Glutamatergic neuron (in vitro differentiated cells): ENCODE measurements around the gene SVOPL. TPM values are rescaled to one million over a fixed set of nuclear protein-coding genes. Genes with fewer than 3 reads are reported as not detected.

Experiments used
- DNase-seq: peaks from one replicate; pipeline ENCODE4 v3.0.0; 2022
- H3K27ac Mint-ChIP-seq: one replicate; pipeline ENCODE4 v1.8.0; 2020; ENCODE audit warnings: mild to moderate bottlenecking, mixed read lengths, inconsistent platforms; ENCODE audit not compliant: unreplicated experiment
- H3K27me3 Mint-ChIP-seq: one replicate; pipeline ENCODE4 v1.8.0; 2020; ENCODE audit warnings: mild to moderate bottlenecking, moderate library complexity, mixed read lengths, inconsistent platforms; ENCODE audit not compliant: unreplicated experiment
- H3K36me3 Mint-ChIP-seq: one replicate; pipeline ENCODE4 v1.8.0; 2020; ENCODE audit warnings: mild to moderate bottlenecking, mixed read lengths, inconsistent platforms; ENCODE audit not compliant: unreplicated experiment
- H3K4me1 Mint-ChIP-seq: one replicate; pipeline ENCODE4 v1.8.0; 2020; ENCODE audit warnings: mild to moderate bottlenecking, low read depth, mixed read lengths, inconsistent platforms; ENCODE audit not compliant: unreplicated experiment
- H3K4me3 Mint-ChIP-seq: one replicate; pipeline ENCODE4 v1.8.0; 2020; ENCODE audit warnings: mild to moderate bottlenecking, mixed read lengths, inconsistent platforms; ENCODE audit not compliant: unreplicated experiment
- H3K9me3 Mint-ChIP-seq: one replicate; pipeline ENCODE4 v1.8.0; 2020; ENCODE audit warnings: mild to moderate bottlenecking, moderate library complexity, mixed read lengths, inconsistent platforms; ENCODE audit not compliant: unreplicated experiment
- CTCF ChIP-seq: fragments of 200-600 bp; sonication (generic); IDR thresholded peaks from one replicate; pipeline ENCODE4 v1.5.0; 2021; ENCODE audit not compliant: partially characterized antibody, unreplicated experiment
- total RNA-seq: library from RNA; stranded (reverse); fragmentation: NEBNext Ultra II Directional; extraction: Animal tissue kit (Norgen Biotek cat#: 25700); gene quantifications from one replicate; pipeline ENCODE4 v1.2.1, GENCODE V29; 2021; ENCODE audit not compliant: unreplicated experiment

The SVOPL gene
- total RNA-seq, 1 donor from 2014 or later = not detected

GRCh38 chr7:138726288-138726687 is 25.1 kb upstream of the SVOPL start:
- Mint-ChIP-seq H3K27ac (no peak overlapping the region), H3K4me1 (no peaks in the 10 kb centered on the region), H3K4me3 (no peak overlapping the region), H3K27me3 (peaks cover 4% of the 10 kb centered on the region), H3K36me3 (no peaks in the 10 kb centered on the region), H3K9me3 (no peaks in the 10 kb centered on the region)
- DNase-seq = no peak
- no peak for TF ChIP-seq CTCF

DNA sequence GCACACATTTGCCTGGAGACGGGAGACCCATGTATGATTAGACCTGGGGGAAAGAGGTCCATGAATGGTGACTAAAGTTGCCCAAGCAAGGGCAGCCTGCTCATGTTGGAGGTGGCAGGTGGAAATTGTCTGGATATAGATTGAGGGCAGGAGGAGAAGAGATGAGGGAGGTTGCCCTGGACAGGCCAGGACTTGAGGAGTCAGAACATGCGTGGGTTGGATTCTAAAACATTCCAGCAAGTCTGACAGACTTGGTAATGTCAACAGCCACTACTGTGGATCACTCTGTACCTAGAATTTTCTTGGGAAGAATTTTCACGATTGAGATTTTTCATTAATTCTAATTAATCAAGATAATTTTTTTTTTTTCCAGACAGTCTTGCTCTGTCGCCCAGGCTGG is 19.1 kb upstream of the SVOPL start:
- DNase-seq = no peak
- no peaks in the 10 kb centered on the region for H3K36me3 Mint-ChIP-seq
- H3K27ac Mint-ChIP-seq = no peak overlapping the region
- no peaks in the 10 kb centered on the region for H3K4me1 Mint-ChIP-seq
- TF ChIP-seq CTCF = no peak
- H3K27me3 Mint-ChIP-seq = peaks cover 3% of the 10 kb centered on the region
- H3K9me3 Mint-ChIP-seq = peaks cover 5% of the 10 kb centered on the region
- H3K4me3 Mint-ChIP-seq = no peak overlapping the region

- H3K27ac Mint-ChIP-seq = no peak overlapping the region
- no peaks in the 10 kb centered on the region for H3K4me1 Mint-ChIP-seq
- H3K27me3 Mint-ChIP-seq = peaks cover 3% of the 10 kb centered on the region
- peaks cover 5% of the 10 kb centered on the region for H3K9me3 Mint-ChIP-seq
- TF ChIP-seq CTCF = no peak
- no peak overlapping the region for H3K4me3 Mint-ChIP-seq
- no peaks in the 10 kb centered on the region for H3K36me3 Mint-ChIP-seq
- no peak for DNase-seq
Observed at GRCh38 chr7:138716889-138717288, 15.7 kb upstream of the SVOPL start.

DNA sequence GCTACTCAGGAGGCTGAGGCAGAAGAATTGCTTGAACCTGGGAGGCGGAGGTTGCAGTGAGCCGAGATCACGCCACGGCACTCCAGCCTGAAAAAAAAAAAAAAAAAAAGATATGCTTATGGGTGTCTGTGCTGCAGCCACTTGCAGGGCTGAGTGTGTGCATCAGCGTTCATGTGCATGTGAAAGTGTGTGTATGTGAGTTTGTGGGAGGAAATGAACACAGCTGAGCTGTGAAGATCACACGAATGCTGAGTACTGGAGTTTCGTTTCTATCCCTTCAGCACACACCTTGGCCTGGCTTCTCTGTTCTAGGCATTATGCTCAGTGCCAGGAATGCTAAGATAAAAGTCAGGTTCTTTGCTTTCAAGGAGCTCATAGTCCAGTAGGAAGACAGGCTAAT is 12.0 kb upstream of the SVOPL start:
- no peaks in the 10 kb centered on the region for H3K36me3 Mint-ChIP-seq

DNA sequence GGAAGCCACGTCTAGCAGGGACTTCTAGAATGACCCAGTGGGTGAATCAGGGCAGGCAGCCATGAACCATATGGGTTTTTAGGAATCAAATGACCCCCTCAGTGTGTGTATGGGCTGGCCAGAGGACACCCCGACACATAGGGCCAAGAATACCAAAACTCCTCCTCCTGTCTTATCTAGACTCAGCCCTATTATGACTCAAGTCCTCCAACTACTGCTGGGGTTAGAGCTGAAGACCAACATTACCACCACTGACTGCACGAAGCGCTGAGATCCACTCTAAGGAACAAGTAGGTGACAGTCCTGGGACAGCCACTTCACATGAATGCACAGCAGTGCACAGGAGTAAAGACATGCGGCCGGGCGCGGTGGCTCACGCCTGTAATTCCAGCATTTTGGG is 11.5 kb upstream of the SVOPL start:
- Mint-ChIP-seq H3K36me3 (no peaks in the 10 kb centered on the region), H3K27me3 (no peaks in the 10 kb centered on the region), H3K27ac (no peak overlapping the region), H3K4me3 (no peak overlapping the region), H3K9me3 (peaks cover 1% of the 10 kb centered on the region), H3K4me1 (no peaks in the 10 kb centered on the region)
- DNase-seq = no peak
- TF ChIP-seq CTCF = no peak

More for the DNA sequence above, 12.0 kb upstream of the SVOPL start:
- no peak for DNase-seq
- no peaks in the 10 kb centered on the region for H3K27me3 Mint-ChIP-seq
- H3K27ac Mint-ChIP-seq = no peak overlapping the region
- H3K4me1 Mint-ChIP-seq = no peaks in the 10 kb centered on the region
- peaks cover 1% of the 10 kb centered on the region for H3K9me3 Mint-ChIP-seq
- TF ChIP-seq CTCF = no peak
- no peak overlapping the region for H3K4me3 Mint-ChIP-seq
